HG03108 (cell line): ENCODE results near the gene GPLD1.
"Not testable (repeated sequence)": the region's sequence is repeated elsewhere in the genome, so short reads cannot be mapped to it uniquely, and the experiment has no call there.

Experiments used
- ATAC-seq: cut with Tn5 transposase; IDR thresholded peaks from one replicate; pipeline ENCODE4 v1.9.1; 2021; ENCODE audit warnings: moderate library complexity; ENCODE audit not compliant: unreplicated experiment

The GPLD1 gene

DNA sequence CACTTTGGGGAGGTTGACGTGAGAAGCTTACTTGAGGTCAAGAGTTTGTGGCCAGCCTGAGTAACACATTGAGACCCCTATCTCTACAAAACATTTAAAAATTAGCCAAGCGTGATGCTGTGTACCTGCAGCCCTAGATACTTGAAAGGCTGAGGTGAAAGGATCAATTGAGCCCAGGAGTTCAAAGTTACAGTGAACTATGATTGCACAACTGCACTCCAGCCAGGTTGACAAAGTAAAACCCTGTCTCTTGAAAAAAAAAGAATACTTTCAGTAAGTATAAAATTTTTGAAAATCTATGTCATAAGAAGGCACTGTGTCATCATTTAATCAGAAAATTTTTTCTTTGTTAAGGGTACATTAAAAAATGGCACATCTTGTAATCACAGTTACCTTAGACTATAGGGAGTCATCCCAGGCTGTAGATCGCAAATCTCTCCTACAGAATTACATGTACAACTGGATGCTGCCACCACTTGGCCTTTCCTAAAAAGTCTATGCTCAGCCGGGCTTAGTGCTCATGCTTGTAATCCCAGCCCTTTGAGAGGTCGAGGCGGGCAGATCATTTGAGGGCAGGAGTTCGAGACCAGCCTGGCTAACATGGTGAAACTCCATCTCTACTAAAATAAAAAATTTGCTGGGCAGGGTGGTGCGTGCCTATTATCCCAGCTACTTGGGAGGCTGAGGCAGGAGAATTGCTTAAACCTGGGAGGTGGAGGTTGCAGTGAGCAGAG lies 103.7 kb downstream of the GPLD1 start:
- ATAC-seq, result no peak

DNA sequence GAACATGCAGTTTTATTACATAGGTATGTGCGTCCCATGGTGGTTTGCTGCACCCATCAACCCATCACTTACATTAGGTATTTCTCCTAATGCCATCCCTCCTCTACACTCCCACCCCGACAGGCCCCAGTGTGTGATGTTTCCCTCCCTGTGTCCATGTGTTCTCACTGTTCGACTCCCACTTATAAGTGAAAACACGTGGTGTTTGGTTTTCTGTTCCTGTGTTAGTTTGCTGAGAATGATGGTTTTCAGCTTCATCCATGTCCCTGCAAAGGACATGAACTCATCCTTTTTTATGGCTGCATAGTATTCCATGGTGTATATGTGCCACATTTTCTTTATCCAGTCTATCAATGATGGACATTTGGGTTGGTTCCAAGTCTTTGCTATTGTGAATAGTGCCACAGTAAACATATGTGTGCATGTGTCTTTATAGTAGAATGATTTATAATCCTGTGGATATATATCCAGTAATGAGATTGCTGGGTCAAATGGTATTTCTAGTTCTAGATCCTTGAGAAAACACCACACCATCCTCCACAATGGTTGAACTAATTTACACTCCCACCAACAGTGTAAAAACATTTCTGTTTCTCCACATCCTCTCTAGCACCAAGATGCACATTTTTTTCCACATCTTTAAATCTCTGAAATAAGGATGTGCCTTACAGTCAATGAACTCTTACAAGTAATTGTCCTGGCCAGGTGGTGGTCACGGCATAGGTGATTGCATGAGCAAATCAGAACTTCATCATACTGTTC lies 104.8 kb downstream of the GPLD1 start:
- ATAC-seq, result not testable (repeated sequence)

DNA sequence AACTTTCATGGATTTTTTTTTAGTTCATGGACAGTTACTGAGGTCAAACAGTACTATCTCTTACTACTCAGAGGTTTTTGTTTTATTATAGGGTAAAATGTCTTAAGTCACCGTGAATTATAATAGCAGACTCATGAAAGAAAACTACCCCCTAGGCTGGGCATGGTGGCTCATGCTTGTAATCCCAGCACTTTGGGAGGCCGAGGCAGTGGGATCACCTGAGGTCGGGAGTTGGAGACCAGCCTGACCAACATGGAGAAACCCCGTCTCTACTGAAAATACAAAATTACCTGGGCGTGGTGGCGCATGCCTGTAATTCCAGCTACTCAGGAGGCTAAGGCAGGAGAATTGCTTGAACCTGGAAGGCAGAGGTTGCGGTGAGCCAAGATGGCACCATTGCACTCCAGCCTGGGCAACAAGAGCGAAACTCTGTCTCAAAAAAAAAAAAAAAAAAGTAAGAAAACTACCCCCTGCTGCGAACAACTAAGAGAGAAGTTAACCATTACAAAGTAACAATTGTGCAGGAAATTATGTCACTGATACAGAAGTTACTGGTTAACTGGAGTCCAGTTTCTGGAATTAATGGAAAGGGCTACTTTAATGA lies 106.4 kb downstream of the GPLD1 start:
- ATAC-seq, result not testable (repeated sequence)

DNA sequence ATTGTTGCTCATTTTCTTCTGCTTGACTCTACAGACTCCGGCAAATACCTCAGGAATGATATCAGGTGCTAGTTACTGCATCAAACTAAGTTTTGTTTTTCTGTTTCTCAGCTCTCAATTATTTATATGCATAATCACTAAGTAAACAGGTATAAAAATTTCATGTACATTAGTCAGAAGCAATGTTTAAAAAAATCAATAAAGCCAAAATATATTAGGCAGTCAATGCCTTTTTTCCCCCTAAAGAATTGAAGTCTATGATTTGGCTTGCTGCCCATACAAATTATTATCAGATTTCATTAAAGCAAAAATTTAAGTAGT lies 107.2 kb downstream of the GPLD1 start:
- ATAC-seq, result no peak

DNA sequence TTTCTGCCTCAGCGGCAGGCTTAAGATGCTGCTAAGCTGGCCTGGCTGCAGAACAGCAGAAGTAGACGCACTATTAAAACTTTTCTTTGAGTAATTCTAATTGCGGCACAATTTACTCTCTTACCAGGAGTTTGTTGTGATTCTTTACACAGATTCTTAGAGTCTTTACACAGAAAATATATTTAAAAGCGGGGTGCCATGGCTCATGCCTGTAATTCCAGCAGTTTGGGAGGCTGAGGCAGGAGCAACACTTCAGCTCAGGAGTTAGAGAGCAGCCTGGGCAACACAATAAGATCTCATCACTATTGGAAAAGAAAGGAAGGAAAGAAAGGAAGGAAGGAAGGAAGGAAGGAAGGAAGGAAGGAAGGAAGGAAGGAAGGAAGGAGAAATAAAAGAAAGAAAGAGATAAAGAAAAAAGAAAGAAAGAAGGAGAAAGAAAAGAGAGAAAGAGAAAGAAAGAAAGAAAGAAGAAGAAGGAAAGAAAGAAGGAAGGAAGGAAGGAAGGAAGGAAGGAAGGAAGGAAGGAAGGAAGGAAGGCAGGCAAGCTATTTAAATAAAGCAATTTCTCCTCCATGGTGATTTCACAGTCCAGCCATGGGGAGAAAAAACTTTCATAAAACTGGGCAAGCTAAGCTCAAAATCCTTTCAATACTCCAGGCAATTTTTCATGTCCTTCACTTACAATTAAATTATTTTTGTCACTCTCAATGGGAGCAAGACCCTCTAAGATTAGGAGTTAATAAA lies 107.7 kb downstream of the GPLD1 start:
- no peak for ATAC-seq

DNA sequence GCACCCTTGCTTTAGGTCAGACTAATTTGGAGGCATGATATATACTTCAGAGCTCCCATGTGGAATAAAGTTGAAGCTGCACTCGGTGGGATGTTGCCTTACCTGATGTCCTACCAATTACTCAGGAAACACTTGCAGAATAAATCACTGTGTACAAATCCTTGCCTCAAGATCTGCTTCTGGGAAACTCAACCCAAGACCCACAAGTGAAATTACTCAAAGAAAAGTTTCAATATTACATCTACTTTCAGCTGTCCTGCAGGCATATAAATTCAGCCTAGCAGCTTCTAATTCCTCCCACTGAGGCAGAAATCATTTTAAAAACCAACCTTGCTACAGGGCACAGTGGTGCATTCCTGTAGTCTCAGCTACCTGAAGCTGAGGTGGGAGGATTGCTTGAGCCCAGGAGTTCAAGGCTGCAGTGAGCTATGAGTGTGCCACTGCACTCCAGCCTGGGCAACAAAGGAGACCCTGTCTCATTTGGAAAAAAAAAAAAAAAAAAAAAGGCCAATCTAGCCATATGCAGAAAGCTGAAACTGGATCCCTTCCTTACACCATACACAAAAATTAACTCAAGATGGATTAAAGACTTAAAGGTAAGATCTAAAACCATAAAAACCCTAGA lies 110.8 kb downstream of the GPLD1 start:
- ATAC-seq, result peak; percentile 54
